OCI-LY3 (cell line): Measurements from ENCODE around the gene YAP1.

Experiments used
- EZH2phosphoT487 ChIP-seq: fragments of 200-600 bp; shearing (Covaris generic); IDR thresholded peaks from 2 replicates; pipeline ENCODE4 v1.6.1; 2018; ENCODE audit warnings: antibody characterized with exemption, mixed run types, low read depth
- TF ChIP-seq, protein P1 (sequence below): fragments of 200-600, 300-600 bp; sonication (generic); IDR thresholded peaks from 2 replicates; pipeline ENCODE4 v1.5.1; 2014; ENCODE audit warnings: antibody characterized with exemption, low read length, low read depth

DNA sequence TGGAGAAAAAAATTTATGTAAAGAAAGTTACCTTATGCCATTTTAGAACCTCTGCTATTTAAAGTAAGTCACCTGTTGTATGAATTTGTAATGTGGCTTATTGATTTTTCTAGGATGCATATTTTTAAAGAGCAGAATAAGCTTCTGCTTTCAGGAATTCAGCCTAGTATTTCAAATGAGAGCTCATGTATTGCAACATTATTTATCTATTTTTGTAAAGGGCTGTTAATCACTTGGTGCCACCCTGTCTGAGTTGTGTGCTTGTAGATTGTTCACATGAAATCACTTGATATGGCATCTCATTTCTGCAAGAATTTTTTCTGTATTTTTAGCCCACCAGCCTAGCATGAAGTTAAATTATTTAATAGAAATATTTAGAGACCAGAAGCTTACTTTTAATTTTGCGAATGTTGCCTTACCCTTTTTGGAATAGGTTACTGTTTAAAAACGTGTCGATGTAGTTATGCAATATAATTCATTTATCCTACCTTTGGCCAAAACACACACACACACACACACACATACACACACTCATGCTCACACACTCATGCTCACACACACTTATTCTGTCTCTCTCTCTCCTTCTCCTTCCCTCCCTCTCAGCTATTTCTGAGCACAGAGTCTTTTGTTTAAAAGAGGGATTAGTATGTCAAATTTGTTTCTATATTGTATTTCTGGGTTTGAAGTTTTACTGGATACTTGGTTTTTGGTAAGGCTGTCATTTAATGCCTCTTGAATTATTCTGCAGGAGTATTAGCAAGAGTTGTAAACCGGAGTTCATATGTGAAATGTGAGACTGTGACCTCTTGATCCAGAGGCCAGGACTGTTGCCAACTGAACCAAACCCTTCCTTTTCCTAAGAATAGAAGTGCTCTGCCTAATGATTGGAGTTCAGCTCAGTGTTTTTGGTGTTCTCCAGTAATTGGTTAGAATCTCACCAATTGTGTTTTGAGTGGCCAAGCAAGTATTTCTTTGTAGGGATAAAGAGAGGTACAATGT, 34.4 kb downstream of the YAP1 start:
- TF ChIP-seq, protein P1, sequence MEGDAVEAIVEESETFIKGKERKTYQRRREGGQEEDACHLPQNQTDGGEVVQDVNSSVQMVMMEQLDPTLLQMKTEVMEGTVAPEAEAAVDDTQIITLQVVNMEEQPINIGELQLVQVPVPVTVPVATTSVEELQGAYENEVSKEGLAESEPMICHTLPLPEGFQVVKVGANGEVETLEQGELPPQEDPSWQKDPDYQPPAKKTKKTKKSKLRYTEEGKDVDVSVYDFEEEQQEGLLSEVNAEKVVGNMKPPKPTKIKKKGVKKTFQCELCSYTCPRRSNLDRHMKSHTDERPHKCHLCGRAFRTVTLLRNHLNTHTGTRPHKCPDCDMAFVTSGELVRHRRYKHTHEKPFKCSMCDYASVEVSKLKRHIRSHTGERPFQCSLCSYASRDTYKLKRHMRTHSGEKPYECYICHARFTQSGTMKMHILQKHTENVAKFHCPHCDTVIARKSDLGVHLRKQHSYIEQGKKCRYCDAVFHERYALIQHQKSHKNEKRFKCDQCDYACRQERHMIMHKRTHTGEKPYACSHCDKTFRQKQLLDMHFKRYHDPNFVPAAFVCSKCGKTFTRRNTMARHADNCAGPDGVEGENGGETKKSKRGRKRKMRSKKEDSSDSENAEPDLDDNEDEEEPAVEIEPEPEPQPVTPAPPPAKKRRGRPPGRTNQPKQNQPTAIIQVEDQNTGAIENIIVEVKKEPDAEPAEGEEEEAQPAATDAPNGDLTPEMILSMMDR = no peak
- no peak for TF ChIP-seq EZH2phosphoT487
